Activated CD8-positive, alpha-beta memory T cell treated with anti-CD3 and anti-CD28 coated beads for 48 hours (primary cell): ENCODE data around the gene METTL22.

Experiments
- DNase-seq, 3 experiments: peaks; one replicate each; pipeline ENCODE4 v3.0.0-alpha.2; 2020; ENCODE audit warnings: low read depth in 2 of 3, low spot score in 2 of 3

The METTL22 gene

GRCh38 chr16:8663192-8664089 lies 41.9 kb downstream of the METTL22 start:
- no peak for DNase-seq

GRCh38 chr16:8665529-8665928 lies 44.0 kb downstream of the METTL22 start:
- DNase-seq: no peak

DNA sequence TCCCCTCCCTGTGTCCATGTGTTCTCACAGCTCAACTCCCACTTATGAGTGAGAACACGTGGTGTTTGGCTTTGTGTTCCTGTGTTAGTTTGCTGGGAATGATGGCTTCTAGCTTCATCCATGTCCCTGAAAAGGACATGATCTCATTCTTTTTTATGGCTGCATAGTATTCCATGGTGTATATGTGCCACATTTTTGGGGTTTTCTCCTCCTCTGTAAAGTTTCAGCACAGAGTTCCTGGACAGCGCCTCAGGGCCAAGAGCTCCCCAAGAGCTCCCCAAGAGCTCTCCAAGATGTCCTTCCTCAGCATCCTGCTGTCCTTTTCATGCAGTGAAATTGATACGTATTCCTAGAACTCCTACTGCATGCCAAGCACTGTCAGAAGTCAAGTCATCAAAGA lies 46.0 kb downstream of the METTL22 start:
- no peak for DNase-seq

DNA sequence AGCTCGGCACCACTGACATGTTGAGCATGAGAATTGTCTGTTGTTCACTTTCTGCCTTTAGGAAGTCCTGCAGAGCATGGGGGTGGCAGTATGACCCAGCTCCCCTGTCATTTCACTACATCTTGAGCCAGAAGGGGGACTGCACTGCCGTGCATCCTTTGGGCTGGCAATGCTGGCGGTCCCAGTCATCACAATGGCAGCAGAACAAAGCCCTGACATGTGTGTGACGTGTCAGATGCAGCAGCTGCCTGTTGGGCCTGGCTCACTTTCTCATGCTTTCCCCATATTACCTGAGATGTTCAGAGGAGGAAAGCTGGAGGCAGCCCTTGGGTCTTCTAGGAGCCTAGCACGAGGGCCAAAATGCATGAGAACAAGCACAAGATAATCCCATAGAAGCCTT lies 46.6 kb downstream of the METTL22 start:
- DNase-seq: no peak

GRCh38 chr16:8669481-8669880 lies 48.0 kb downstream of the METTL22 start:
- DNase-seq: no peak

GRCh38 chr16:8670014-8670560 lies 48.6 kb downstream of the METTL22 start:
- DNase-seq: no peak

DNA sequence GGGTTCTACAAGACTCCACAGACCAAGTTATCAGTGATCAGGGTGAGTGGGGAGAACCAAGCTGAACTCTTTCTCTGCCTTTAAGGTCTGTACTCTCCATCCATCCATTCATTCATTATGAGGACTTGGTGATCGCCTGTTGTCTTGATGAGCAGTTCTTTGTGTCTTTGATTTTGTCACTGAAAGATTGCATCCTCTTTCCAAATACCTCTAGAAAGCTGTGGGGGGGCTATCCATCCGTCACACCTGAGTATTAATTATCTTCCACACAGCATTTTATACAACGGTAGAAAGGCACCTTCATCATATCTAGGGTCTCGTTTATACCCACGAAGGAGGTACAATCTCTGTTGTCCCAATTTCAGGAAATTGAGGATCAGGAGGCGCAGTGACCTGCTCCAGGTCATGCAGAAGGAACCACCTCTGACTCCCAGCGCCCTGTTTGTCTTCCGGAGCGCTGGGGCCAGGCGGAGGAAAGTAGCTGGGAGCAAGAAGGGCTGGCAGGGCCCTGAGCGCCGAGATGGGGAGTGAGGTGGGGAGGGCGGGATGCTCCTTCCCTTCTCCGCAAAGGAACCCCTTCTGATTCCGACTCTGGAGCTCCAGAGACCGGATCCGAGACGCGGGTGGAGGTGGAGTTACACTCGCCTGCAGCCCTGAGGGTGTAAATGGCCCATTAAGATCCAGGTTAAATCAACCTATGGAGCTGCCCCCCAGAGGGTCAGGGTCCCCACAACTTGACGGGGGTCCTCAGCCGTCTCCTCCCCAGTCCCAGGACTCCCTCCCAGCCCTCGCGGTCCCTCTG lies 52.3 kb downstream of the METTL22 start:
- no peak for DNase-seq

GRCh38 chr16:8674413-8675022 lies 53.0 kb downstream of the METTL22 start, which contains the start of gene ABAT:
Gene ABAT (plus strand): TSS chr16:8674617. CDS start chr16:8735740, 61,123 bp downstream.
- peak; percentile 64 to 79 (median 75) for DNase-seq

DNA sequence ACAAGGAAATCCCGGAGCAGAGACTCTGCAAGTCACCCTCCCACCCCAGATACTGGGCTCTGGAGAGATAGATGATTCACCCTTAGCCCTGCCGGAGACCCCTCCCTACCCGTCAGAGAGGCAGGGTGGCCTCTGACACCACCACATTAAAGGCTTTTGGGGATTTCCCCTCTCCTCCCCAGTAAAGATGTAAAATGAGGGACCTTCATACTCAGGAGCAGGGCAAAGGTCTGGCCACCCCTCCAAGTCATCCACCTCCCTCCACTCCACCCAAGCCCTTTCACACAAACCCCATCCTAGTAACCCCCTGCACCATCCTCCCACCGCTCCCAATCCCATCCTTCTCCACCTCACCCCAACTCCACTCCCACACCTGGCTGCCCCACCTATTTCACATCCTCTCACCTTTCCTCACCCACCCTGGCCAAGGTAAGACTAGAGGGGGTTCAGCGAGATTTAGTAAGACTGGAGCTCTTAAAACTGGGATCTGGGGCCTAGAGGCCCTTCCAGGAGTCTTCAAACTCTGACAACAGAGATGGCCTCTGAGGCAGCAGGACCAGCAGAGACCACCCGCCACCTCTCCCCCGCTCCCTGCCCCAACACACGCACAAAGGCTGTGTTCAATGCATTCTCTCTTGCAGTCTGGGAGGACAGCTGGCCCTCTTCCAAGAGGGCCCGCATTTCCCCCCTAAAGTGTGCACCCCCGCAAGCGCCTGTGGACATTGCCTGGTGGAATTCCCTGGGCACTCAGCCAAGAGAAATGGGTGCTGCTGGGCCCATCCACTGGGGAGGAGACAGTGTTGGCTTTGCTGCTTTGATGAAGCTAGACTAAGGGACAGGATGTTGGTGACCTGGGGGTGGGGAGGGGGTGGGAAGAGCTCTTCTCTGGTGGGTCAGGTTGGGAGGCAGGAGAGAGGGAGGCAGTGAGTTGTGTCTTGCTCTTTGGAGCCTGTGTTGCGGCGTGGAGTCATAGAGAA lies 54.0 kb downstream of the METTL22 start:
- no peak for DNase-seq

GRCh38 chr16:8676160-8676547 lies 54.7 kb downstream of the METTL22 start:
- no peak for DNase-seq

- DNase-seq: no peak
Observed at GRCh38 chr16:8676737-8677375, 55.4 kb downstream of the METTL22 start.

GRCh38 chr16:8677481-8677880 lies 56.0 kb downstream of the METTL22 start:
- no peak for DNase-seq

DNA sequence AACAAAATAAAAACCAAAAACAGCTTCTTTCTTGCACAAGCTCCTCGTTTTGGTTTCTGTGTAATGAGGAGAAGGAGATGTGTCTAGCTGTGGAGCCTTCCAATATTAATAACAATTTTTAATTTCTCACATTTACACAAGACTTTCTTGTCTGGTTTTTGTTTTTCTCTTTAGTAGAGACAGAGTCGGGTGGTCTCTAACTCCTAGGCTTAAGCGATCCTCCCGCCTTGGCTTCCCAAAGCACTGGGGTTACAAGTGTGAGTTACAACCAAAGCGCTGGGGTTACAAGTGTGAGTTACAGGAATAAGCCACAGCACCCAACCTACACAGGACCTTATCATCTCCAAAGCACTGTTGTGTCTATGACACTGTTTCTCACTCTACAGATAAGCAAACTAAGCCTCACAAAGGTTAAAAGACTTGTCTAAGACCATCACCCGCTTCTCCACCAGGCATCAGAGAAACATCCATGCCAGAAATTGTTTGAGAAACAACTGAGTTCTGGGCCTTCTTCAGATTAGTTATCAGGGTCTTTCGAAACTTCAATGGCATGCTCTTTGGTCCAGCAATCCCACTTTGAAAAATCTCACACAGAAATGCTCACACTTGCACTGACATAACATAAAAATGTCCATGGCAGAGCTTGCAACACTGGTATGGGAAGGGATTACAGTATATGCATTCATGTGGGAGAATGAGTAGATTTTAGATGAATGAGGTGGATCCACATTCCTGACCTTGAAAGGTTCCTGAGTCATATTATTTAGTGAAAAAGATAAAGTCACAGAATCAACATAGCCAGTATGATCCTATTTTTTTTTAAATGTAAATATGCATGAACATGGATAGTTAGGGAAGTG lies 56.8 kb downstream of the METTL22 start:
- DNase-seq: no peak

DNA sequence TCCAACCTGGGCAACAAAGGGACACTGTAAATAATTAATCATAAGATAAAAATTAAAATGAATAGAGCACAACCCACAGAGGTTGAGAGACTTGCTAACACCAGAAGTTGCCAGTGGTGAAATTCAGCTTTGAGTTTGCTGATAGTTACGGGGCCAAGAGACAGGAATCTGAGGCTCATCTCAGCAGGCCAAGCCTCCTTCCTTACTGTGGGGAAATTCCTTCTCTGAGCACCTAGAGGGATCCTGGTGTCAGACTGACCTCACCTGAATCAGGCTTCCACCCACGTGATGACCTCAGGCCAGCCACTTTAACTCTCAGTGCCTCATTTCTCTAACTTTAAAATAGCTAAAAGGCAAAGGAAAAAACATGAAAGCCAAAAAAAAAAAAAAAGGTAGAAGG lies 57.7 kb downstream of the METTL22 start:
- DNase-seq: no peak

DNA sequence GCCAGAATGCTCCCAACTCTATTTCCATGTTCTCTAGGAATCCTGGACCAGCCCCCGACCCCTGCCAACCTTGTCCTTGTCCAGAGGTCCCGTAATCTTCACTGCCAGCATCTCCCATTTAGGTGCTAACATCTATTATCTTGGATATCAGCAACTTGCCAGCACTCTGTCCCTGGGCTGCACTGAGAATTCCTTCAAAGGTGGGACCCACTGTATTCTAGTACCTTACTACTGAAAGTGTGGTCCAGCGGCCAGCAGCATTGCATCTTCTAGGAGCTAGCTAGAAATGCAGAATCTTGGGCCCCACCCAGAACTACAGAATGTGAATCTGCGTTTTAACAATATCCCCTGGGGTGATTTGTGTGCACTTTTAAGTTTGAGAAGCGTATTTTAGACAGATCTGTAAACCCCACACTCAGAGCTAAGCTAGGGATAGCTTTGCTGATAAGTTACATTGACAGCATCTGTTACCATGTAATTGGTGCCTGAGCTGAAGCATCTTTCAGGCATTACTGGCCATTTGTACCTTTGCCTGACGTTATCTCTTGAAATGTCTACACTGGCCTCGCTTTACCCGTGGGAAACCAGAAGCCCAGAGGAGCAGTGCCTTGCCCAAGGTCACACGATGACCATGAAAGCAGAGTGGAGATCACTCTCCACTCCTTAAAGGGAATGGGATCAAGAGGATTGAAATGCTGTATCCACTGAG lies 61.2 kb downstream of the METTL22 start:
- DNase-seq: no peak

DNA sequence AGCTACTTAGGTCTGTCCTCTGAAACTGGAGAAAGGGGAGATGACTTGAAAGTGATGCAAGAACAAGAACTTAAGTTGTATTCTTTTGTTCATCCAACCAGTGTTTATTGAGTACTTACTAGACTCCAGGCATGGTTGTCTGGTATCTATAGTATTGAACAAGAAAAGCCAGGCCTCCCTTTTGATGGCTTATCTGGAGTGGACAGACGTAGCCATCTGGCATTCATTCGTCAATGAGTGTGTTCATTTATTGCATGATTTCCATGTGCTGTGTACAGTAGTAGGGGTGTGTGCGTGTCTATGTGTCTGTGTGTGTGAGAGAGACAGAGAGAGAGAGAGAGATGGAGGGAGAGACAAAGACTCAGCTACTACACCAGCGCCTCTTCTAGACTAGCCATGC lies 62.1 kb downstream of the METTL22 start:
- DNase-seq: no peak

DNA sequence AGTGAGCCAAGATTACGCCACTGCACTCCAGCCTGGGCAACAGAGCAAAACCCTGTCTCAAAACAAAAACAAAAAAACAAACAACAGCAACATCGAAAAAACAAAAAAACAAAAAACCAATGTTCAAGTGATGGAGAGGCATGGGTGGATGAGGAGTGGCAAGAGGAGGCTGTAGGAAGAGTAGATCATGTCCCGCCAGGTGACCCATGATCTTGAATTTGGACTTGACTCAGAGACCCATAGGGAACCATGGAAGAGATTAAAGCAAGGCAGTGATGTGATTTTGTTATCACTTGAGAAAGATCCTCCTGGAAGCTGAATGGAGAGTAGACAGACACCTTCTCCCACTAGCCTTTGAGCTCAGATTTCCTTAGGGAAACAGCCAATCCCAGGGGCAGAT lies 64.1 kb downstream of the METTL22 start:
- no peak for DNase-seq

DNA sequence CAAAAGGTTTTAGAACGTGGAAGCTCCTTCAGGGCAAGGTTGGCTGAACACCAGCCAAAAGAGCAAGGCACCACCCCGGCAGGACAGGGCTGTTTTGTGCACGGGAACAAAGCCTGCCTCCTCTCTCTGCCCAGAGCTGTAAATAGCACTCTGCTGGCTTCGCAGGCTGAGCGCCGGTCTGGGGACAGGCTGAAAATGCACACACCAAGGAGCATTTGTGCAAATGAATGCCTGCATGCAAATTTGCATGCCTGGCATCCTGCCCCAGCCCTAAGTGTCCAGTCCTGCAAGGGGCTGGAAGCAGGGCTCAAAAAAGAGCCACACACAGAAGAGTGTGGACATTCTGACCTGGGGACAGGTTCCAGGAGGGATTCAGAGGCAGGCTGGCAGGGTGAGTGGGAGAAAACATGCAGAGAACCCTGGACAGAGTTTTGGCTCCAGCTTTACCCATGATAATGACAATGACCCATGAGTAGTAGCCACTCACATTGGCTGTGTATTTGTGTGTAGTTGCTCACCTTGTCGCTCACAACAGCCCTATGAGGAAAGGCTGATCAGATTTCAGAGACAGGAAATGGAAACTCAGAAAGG lies 64.6 kb downstream of the METTL22 start:
- no peak for DNase-seq
